HCEC 1CT (cell line): ENCODE data around the gene SOAT2.
A peak's percentile ranks its signal among the peaks of the same experiment; 100 is the strongest.

ENCODE experiments used
- DNase-seq: peaks from one replicate; pipeline ENCODE4 v3.0.0-alpha.2; 2017

Gene SOAT2

GRCh38 chr12:53113136-53113705 is 9.9 kb downstream of the SOAT2 start:
- no peak for DNase-seq

GRCh38 chr12:53113951-53114350 is 10.7 kb downstream of the SOAT2 start:
- DNase-seq, result no peak

GRCh38 chr12:53115112-53115890 is 12.0 kb downstream of the SOAT2 start:
- DNase-seq, result no peak

- no peak for DNase-seq
These were observed 12.8 kb downstream of the SOAT2 start for GRCh38 chr12:53115891-53116648.

GRCh38 chr12:53118751-53119300 is 15.5 kb downstream of the SOAT2 start:
- no peak for DNase-seq

GRCh38 chr12:53120685-53121525 is 17.6 kb downstream of the SOAT2 start:
- DNase-seq, result no peak

- DNase-seq, result no peak
These were observed 19.7 kb downstream of the SOAT2 start for GRCh38 chr12:53122961-53123468.

GRCh38 chr12:53123578-53124351 is 20.5 kb downstream of the SOAT2 start:
- peak; percentile 46 for DNase-seq

GRCh38 chr12:53124352-53124723 is 21.1 kb downstream of the SOAT2 start:
- DNase-seq, result no peak

- no peak for DNase-seq
These were observed 23.9 kb downstream of the SOAT2 start for GRCh38 chr12:53127169-53127568.

GRCh38 chr12:53128780-53129569 is 25.7 kb downstream of the SOAT2 start:
- no peak for DNase-seq

GRCh38 chr12:53131844-53132243 is 28.6 kb downstream of the SOAT2 start:
- no peak for DNase-seq

- no peak for DNase-seq
These were observed 30.4 kb downstream of the SOAT2 start for GRCh38 chr12:53133722-53134121.

- no peak for DNase-seq
These were observed 40.1 kb downstream of the SOAT2 start for GRCh38 chr12:53143355-53143754.

GRCh38 chr12:53145383-53146260 is 42.3 kb downstream of the SOAT2 start:
- peak; percentile 71 for DNase-seq

- DNase-seq, result no peak
These were observed 43.9 kb downstream of the SOAT2 start for GRCh38 chr12:53147181-53147580.

- DNase-seq, result no peak
These were observed 44.4 kb downstream of the SOAT2 start for GRCh38 chr12:53147653-53148052.

GRCh38 chr12:53151039-53151438 is 47.8 kb downstream of the SOAT2 start:
- DNase-seq, result no peak

- DNase-seq, result no peak
These were observed 49.1 kb downstream of the SOAT2 start for GRCh38 chr12:53152390-53152789.
